ENCODE measurements around the gene CD79A.

CD79A gene

DNA sequence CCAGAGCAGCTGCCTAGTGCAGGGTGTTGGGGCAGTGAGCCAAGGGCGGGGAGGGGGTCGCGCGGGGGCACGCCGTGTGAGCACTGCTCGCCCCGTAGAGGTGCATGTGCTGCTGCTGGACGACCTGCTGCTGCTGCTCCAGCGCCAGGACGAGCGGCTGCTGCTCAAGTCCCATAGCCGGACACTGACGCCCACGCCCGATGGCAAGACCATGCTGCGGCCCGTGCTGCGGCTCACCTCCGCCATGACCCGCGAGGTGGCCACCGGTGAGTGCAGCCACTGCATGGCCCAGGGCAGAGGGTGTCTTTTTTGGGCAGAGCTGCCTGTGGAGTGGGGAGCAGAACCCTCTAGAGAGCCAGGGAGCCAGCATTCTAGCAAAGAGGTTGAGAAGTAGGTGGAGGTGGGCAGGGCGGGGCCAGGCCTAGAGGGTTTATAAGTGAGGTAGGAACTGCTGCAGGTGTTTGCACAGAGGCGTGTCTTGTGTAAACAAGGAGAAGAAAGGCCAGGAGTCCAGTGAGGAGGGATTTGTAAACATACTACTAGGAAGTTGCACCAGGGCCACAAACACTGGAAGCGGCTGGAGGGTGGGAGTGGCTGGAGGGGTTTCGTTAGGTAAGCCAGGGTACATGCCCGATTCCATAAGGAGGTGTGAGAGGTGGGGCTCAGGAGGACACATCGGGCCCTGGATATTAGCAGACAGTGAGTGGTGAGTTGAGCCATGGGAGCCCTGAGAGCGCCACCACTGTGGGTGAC, 27.2 kb downstream of the CD79A start:
- TF ChIP-seq CTCF (IDR thresholded peaks at IDR 0.05; ENCODE audit: extremely low read depth, missing control alignments) = no peak
- no peak for DNase-seq (ENCODE audit: low spot score)

- TF ChIP-seq CTCF (IDR thresholded peaks at IDR 0.05; ENCODE audit: extremely low read depth, missing control alignments) = no peak
- DNase-seq (ENCODE audit: low spot score) = no peak
These were observed 28.4 kb downstream of the CD79A start for GRCh38 chr19:41905273-41906002.

DNA sequence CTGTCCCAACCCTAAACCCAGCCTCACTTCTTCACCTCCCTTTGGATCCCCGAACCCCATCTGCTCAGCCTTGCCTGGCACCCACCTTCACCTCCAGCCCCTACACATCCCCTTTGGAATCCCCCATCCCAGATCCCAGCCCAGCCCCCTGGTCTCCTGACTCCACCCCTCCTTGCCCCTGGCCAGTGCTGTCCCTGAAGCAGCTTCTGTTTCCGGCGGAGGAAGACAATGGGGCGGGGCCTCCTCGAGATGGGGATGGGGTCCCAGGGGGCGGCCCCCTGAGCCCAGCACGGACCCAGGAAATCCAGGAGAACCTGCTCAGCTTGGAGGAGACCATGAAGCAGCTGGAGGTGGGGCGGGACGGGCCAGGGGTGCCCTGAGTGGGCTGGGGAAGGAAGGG, 29.2 kb downstream of the CD79A start:
- TF ChIP-seq CTCF (IDR thresholded peaks at IDR 0.05; ENCODE audit: extremely low read depth, missing control alignments) = no peak
- DNase-seq (ENCODE audit: low spot score) = no peak

- no peak for TF ChIP-seq CTCF (IDR thresholded peaks at IDR 0.05; ENCODE audit: extremely low read depth, missing control alignments)
- DNase-seq (ENCODE audit: low spot score) = no peak
These were observed 30.0 kb downstream of the CD79A start for GRCh38 chr19:41906916-41907680.

- DNase-seq (ENCODE audit: low spot score) = no peak
- no peak for TF ChIP-seq CTCF (IDR thresholded peaks at IDR 0.05; ENCODE audit: extremely low read depth, missing control alignments)
These were observed 31.0 kb downstream of the CD79A start for GRCh38 chr19:41907994-41908615.

GRCh38 chr19:41908724-41909464, 31.8 kb downstream of the CD79A start:
- DNase-seq (ENCODE audit: low spot score) = no peak
- TF ChIP-seq CTCF (IDR thresholded peaks at IDR 0.05; ENCODE audit: extremely low read depth, missing control alignments) = no peak
